Fibroblast of skin of right biceps (primary cell): ENCODE results near the gene SLC49A4.

Experiments used
- DNase-seq: peaks from one replicate; pipeline ENCODE4 v3.0.0-alpha.2; 2013

The SLC49A4 gene

GRCh38 chr3:122859021-122859805 is 64.3 kb downstream of the SLC49A4 start:
- DNase-seq = no peak

DNA sequence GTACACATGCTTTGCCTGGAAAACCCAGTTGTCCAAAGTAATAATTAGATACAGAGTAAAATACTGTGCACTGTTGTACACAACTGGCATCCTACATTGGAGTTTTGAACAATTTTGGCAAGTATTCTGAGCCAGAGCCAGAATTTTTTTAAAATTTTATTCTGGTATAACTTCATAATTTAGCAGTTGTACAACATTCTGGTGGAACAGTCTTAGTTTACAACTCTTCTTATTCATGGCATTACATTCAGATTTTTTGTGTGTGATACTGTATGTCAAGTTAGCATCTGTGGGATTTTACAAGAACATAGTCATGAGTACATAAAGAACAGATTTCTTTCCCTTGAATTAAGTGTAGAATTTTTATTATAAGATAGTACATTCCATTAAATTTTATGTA is 67.5 kb downstream of the SLC49A4 start:
- no peak for DNase-seq

- DNase-seq = no peak
These were observed 69.6 kb downstream of the SLC49A4 start for GRCh38 chr3:122864498-122864897.

DNA sequence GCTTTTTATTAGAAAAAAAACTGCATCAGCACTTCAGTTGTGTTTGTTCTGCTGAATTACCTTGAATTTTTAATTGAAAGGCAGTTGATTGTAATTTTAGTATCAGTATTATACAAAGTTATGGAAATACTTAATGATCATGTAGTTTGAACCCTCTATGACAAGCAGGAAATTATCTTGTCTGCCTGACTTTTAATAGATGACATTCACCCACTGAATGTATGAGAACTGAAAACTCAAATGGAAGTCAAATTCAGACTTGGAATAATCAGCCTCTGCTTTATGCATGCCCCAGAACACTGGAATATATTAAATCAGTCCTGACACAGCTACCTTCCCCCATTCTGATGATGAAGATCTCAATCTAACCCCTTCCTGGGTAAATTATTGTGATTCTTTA is 73.5 kb downstream of the SLC49A4 start:
- DNase-seq = no peak

DNA sequence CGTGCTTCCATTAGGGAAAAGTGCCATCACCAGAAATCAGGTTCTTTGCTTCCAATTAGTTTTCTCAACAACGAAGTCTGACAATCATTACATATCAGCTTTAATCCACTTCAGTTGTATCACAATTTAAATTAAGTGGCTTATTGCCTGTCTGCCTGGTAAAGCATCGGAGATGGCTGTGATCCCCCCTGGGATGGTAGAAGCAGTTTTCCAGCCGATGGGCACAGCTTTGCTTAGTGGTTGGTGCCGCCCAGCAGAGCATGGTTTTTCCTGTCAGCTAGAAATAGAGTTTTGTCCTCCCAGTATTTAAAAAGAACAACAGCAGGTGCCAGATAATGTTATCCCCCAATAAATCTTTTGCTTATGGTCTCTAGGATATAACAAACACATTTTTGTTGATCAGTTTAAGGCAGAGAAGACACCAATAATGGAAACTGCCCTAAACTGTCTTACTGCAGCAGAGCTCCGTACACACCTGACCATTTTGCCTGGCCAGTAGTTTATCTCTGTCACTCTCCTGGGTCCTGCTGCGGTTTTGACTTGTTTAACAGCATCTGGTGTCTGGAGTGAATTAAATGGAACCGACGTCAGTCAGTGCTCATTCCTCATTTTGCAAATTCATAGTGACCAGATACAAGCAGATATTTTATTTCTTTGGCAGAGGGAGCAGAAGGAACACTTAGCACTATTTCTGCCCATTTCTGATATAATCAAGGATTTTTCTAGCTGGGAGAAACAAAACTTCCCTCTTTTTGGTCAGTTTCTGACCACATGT is 79.1 kb downstream of the SLC49A4 start:
- no peak for DNase-seq

GRCh38 chr3:122875547-122876127 is 80.8 kb downstream of the SLC49A4 start:
- no peak for DNase-seq

DNA sequence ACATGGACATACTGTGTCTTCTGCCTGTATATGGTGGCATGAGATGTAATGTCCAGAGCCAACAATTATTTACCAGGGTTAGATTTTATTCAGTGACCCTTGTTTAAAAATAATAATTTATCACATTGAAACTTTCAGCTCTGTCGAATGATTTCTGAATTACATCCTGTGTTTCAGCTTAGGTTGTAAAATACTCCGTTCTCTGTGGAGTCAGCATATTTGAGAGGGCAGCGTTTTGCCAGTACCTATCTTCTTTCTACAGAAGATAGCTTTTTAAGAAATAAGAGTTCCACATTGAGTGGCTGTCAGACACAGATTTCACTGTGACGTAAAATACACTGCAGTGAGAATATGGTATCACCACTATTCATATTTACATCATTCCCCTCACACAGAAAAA is 85.3 kb downstream of the SLC49A4 start:
- DNase-seq = no peak

DNA sequence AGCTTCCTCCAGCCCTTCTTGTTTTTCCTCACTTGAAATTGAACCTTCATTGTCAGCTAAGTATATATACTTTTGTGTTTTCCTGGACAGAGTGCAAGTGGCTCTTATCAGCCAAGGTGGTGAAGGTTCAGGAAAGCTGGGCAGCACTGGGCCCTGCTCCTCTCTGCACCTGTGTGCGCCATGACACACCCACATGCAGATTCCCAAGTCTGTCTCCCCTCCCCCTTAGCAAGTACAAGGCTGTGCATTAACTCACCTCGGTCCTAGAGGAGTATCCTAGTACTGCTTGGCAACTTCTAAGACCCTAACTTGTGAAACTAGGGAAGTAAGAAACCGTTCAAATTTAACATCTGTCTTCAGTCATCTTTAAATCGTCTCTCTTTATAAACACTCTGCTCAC is 85.8 kb downstream of the SLC49A4 start:
- no peak for DNase-seq

- DNase-seq = no peak
These were observed 87.6 kb downstream of the SLC49A4 start for GRCh38 chr3:122882361-122882947.

GRCh38 chr3:122886251-122886650 is 91.4 kb downstream of the SLC49A4 start:
- no peak for DNase-seq

DNA sequence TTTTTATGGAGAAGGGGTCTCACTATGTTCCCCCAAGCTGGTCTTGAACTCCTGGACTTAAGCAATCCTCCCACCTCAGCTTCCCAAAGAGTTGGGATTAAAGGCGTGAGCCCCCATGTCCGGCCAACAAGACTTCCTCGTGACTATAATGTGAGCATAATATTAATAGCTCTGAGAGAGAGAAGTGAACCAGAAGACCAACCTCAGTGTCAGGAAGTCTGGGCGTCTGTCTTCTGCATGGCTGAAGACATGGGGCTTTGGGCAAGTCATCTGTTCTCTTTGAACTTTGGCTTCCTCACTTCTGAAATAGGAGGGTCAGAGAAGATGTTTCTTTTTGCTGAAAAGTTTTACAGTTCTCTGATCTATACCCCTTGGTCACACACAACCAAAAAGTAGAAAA is 92.1 kb downstream of the SLC49A4 start:
- no peak for DNase-seq

DNA sequence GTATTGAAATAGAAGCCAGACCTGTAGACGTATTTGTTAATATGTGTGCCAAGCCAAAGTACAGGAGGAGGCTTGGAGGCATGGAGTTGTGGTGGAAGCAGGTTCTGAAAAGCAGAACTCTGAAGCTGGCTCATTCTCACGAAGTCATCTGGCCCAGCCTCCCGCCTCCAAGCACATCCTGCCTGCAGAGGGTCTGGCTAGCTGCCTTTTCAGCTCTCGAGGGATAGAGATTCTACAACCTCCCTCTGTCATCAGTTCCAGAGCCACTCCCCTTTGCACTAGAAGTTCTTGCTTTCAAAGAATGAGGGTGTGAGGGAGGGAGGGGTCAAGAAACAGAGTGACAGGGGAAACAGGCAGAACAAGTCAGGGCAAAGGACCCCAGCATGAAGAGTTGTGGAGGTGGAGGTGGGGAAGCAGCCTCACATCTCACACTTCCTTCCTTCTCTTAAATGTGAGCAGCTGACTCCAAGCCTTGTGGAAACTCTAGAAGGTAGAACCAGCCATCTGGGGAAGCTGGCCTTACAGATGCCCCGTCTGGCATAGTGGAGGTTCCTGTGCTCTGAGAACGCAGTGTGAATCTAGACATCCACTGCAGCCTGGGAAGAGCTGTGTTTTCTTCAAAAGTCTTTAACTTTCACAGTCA is 95.3 kb downstream of the SLC49A4 start:
- DNase-seq = peak; percentile 64

DNA sequence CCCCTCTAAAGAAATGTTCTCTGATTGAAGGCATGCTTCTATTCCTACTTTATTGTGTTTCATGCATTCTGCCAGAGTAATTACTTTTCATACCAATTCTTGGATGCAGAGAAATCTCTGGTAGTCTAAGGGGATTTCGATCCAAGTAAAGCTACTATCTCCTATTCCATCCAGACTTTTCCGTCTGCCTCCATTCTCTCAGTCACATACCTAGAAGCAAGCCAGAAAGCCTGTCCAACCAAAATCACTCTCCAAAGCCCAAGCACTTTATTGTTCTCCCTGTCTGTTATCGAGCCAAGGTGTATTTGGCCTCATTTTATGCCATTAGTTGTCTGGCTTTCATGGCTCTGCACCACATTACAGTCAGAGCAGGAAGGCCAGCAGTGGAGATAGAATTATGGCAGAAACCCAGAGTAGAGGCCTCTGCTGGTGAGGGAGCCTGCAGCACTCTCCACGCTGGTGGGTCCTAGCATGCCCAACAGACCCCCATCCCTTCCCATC is 95.9 kb downstream of the SLC49A4 start:
- no peak for DNase-seq

DNA sequence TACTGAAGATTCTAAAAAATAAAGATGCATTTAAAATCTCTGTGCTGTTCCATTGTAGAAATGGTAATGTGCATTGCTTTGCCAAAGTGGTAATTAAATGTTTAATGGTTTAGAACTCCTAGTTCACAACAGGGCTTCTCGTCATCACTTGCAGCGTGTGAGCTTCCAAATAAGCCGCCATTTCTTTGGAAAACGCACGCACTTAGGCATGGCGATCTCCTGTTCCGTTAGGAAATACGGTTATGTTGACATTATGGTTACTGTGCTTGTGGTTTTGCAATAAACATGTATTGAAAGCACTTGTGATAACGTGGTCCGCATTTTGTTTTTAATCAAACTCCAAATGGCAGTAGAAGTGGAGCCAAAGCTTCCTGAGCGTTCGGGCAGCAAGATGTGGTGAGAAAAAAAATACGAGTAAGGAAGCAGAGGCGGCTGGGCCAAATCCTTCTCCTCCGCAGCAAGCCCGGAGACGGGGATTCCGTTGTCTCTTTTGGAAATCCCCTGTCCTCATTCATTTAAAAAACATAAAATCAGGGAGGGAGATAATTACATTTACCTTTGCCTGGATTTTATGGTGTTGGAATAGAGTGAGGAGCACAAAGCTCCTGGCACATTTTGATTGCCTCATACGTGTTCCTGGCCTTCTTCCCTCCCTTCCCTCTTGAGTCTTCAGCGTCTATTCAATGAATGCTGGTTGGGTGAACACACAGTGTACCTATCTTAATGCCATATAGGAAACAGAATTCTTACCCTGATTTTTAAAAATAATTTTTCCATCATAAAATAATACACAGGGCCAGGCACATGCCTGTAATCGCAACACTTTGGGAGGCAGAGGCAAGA is 97.5 kb downstream of the SLC49A4 start:
- no peak for DNase-seq

DNA sequence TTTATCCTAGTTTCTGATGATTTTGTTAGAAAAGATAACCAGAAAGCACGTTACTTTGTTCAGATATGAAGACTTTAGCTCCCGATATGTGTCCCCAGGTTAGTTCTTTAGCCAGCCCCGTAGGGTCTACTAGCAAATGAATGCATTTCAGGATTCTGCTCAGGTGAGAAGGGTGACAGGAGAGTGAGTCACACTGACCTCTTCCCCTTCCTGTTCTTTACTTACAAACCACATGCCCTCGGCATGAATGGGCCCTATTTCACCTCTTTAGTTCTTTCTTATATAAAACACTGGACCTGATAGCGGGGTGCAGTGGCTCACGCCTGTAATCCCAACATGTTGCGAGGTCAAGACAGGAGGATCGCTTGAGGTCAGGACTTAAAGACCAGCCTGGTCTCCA is 98.4 kb downstream of the SLC49A4 start:
- DNase-seq = no peak

GRCh38 chr3:122893754-122894668 is 99.1 kb downstream of the SLC49A4 start:
- DNase-seq = no peak

DNA sequence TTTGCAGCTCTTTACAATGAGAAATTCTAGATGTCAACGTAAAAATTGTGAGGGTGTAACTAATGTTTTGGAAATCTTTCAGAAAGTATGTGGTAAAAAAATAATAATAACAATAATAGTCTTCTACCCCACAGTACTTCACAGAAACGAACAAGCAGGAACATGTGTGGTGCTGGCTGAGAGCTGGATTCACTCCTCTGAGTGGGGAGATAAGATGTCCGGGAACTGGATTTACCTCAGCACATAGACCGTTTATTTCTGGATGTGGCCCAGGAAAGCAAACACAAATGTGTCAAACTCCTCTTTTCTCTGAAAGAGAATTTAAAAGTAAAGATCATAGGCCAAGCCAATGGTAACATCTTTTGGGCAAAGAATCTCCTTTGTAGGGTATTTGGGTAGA is 103.4 kb downstream of the SLC49A4 start:
- no peak for DNase-seq

- DNase-seq = no peak
These were observed 107.5 kb downstream of the SLC49A4 start for GRCh38 chr3:122902326-122902725.

DNA sequence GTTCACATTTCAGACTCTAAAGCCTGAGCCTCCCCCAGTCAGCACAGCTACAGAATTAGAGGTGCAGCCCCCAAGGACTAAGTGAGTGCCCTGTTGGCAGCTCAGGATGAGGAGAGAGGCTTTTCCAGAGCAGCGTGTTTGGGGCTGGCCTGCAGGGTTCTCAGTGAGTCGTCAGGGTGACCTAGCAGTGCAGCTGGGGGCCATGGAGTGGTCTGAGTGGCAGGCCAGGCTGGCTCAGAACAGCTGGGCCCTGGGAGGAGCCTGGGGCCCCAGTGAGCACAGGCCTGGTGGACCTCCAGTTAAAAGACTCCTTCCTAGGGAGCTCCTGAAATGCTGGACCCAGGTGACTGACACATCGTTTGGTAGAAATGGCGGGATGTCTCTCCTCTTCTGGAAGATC is 108.3 kb downstream of the SLC49A4 start:
- DNase-seq = no peak

DNA sequence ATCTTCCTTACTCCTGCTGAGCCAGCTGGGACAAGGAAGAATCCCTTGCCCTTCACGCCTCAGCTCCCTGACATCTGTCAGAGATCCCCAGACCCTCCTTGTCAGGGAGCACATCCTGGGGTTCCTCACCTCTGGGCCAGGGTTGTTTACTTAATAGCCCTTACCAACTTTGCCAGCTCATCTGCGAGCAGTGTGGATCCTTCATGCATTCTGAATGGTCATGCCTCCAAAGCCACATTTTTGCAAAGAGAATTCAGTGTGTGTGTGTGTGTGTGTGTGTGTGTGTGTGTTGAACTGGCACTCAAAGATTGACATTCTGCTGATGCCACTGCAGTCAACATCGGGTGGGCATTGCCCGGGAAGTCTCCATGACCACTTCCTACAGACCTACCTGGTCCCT is 112.6 kb downstream of the SLC49A4 start:
- DNase-seq = no peak

DNA sequence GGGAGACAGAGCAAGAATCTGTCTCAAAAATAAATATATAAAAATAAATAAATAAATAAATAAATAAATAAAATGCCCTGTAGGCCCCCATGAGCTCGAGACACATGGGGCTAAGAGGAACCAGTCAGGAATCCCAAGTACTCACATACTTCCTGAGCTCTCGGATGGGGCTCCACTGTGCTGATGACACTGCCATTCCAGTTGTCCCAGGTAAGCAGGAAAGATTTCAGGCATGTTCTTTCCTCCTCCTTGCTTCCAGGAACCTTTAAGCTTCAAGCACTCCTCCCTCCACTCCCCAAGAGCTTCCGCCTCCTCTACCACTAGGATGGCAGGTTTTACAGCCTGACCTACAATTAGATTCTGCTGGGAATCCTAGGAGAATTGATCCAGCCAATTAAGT is 113.4 kb downstream of the SLC49A4 start:
- no peak for DNase-seq
